GM19193 (cell line): ENCODE measurements around the gene TTC38.

Source experiments
- POLR2A ChIP-seq: IDR thresholded peaks from 4 replicates; pipeline ENCODE4 v1.6.1; 2011; ENCODE audit not compliant: insufficient read depth, insufficient read length; ENCODE audit errors: extremely low read depth

The TTC38 gene

DNA sequence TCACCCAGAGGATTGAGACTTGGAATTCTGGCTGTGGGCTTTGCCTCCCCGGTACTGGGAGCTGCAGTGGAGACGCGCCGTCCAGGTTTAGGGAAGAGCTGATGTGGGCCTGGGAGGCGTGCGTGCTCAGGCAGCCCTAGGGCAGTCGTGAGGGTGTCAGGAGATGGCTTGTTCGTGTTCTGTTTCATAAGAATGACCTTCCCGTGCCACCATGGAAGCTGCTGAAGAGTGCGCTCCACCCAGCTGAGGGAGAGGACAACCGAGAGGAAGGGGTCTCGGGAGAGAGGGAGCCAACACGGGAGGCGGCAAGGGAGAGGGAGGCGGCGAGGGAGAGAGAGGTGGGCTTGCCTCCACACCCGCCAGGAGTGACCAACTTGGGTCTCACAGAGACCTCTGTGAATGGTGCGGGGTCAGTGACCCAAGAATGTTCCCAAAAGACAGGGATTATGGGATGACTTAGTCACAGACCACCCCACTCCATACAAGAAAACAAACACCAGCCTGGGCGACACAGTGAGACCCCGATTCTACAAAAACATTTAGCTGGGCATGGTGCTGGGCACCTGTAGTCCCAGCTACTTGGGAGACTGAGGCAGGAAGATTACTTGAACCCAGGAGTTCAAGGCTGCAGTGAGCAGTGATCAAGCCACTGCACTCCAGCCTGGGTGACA lies 53.0 kb downstream of the TTC38 start:
- no peak for TF ChIP-seq POLR2A

DNA sequence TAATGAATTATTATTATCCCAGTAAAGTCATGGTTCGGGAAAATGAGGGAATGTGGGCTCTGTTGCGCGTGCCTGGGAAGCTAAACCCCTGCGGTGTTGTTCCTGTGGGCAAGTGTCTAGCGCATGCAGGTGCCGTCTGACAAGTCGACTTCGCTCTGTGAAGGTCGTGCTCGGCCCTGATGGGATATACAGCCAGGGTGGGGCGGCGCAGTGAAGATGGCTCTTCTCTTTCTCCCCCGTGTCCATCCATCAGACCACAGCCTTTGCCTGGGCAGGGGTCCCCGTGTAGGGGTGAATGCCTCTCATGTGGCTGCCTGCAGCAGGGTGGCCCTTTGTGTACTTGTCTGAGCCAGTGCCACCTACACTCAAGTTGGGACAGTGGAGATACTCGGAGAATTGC lies 54.9 kb downstream of the TTC38 start:
- TF ChIP-seq POLR2A = no peak

DNA sequence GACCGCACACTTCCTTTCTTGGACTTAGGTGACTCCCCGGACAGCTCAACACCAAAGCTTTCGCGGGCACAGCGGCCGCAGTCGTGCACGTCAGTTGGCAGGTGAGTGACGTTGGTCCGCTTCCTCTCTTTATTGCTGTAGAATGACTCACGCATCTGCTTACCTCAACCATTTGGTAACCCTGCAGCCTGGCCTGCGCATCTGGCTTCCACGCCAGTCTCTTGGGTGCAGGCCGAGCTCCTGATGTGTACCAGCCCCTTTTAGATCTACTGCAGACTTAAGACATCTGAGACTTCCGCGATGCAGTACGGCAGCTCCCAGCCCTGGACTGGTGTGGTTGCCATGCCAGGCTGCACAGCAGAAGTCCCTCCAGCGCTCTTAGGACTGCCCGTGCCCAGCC lies 55.4 kb downstream of the TTC38 start:
- TF ChIP-seq POLR2A = no peak

DNA sequence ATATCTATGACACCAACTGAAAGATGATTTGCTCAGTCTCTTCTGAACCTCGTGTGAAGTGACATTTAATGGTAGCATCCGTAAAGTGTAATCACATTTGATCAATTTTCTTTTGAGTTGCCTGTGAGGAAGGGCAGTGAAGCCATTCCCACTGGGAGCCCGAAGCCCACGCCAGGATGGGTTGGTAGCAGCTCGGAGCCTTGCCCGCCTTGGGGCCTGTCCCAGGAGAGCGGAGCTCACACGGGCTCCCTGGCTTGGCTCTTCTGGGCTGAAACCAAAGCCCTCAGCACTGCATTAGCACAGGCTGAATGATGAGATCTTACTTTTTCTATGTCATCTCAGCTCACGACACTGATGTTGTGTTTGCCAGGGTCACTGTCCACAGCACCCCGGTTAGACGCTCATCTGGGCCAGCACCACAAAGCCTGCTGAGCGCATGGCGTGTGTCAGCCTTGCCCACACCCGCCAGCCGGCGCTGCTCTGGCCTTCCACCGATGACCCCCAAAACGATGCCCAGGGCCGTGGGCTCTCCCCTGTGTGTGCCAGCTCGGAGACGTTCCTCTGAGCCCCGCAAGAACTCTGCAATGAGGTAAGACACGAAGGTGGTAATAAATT lies 58.4 kb downstream of the TTC38 start:
- TF ChIP-seq POLR2A = no peak

DNA sequence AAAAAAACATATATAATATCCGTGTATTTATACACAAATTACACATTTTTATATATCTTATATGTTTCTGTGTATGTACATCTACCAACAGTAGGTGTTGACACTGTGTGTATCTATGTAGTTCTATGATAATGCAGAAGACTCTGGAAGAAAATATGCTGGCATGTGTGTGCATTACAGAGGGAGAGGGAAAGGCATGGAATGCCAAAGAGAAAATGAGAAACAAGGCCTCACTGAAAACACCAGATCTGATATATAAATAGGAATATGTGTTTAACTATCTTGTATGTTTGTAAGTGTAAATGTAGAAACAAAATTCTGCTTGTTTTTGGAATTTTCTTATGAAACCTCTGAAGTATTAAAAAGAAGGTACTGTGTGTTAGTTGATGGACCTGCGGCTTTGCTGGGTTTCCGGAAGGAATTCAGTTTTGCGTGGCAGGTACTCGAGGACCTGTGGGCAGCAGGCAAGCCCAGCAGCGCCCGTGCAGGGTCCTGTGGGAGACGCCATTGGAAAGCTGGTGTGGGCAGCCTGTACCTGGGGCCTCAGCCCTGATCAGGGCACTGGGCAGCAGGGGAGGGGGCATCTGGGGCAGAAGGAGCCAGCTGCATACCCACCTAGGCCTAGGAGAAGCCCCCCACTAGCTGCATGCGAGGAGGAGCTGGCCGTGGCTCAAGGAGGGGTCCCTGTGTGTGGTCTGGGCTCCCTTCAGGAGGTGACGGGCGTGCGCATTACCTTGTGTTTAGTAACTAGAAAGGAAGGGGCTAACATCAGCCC lies 60.1 kb downstream of the TTC38 start:
- no peak for TF ChIP-seq POLR2A

DNA sequence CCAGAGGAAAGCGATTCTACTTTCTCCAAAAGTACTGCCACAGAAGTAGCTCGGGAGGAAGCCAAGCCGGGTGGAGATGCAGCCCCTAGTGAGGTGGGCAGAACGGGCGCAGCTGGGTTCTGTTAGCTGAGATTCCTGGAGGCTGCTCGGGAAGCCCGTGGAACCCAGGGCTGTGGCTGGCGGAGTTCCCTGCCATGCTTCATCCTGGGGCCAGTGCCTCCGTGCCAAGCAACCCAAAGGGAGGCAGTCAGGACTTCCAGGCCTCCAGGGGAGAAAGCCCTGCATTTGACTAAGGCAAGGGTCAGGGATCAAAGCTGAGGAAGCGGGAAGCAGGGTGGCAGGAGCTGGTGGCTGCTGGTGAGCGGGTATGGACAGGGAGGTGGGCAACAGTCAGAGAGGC lies 61.0 kb downstream of the TTC38 start:
- TF ChIP-seq POLR2A = no peak

DNA sequence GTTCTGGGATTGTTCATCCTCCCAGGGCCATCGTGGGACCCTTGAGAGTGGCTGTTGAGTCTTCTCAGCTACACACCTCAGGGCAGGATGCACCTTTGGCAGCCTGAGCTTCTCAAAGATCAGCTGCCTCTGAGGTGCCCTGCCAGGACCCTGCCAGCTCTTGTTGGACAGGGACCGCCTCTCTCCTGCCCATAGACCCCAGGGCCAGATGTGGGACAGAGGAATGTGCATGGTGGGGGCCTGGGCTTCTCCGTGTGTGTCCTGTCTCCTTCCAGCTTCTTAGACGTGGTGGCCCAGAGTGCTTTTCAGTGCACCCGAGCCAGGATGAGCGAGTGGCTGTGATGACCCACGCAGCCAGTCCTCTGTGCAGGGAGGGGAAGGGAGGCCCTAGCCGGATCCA lies 61.8 kb downstream of the TTC38 start:
- no peak for TF ChIP-seq POLR2A

DNA sequence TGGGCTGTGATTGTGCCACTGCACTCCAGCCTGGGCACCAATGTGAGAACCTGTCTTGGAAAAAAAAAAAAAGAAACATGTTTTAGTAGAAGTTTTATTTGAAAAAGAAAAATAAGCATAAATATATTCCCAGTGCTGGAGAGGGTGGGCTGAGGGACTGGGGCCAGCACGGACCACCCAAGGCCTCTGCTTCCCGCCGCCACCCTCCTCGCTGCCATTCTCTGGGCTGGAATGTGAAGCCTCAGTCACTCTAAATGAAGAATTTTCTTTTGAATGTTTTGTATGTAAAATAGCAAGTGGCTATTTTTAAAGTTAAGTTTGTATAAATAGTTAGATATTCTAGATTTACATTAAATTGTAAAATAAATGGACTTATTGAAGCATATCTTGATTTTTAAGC lies 62.6 kb downstream of the TTC38 start:
- no peak for TF ChIP-seq POLR2A

DNA sequence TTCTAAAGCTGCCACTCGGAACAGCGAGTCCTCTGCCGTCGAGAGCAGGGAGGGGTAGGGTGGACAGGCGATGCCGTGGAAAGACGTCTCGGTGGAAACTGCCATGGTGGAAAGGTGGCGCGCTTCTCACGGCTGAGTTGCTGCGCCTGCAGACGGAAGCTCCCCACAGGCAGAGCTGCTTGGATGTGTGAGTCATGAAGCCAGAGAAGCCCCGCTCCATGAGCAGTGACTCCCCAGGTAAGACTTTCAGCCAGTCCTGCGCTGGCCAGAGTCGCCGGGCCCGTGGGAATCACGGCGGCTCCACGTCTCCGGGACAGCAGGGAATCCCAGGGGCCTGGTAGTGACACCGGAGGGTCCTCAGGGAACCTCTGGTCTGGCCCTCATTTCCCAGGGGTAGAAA lies 63.7 kb downstream of the TTC38 start:
- no peak for TF ChIP-seq POLR2A

DNA sequence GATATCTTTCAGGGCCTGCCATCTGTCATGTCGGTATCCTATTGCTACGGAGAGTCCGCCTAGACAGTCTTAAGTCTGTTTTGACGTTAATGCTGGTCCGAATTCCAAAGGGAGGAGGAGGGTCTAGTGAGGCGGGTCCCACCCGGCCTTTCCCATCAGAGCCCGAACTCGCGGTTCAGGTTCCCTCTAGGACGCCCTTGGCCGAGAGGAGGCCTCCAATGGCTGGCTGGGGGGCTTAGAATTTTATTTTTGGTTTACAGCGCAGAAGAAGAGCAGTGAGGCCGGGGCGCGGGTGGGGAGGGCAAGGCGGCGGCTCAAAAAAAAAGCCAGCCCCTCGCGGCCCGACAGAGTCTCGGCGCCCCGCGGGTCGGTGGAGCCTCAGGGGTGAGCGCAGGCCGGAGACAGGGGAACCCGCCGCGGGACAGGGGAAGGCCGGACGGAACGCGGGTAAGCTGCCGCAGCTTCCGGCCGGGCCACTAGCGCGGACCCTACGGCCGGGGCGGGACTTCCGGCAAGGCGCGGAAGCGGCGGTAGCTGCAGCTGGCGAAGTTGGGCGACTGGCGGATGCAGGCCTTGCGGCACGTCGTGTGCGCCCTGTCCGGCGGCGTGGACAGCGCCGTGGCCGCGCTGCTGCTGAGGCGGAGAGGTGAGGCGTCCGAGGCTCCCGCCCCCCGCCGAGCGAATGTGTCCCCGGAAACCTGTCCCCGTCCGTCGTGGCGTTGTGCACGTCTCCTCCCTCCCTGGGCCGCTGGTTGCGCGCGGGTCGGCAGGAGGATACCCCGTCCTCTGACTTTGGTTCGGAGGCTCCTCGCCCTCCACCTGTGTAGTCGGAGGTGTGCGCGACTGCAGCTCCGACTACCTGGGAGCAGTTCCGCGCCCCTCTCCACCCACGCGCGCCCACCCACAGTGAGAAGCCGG lies 67.7 kb downstream of the TTC38 start, which contains the start of gene TRMU:
TSS of gene TRMU (plus strand) at position 514 of the 918 bp plus-strand sequence. CDS start at position 565, 51 bp downstream.
- TF ChIP-seq POLR2A = peak; percentile 85

DNA sequence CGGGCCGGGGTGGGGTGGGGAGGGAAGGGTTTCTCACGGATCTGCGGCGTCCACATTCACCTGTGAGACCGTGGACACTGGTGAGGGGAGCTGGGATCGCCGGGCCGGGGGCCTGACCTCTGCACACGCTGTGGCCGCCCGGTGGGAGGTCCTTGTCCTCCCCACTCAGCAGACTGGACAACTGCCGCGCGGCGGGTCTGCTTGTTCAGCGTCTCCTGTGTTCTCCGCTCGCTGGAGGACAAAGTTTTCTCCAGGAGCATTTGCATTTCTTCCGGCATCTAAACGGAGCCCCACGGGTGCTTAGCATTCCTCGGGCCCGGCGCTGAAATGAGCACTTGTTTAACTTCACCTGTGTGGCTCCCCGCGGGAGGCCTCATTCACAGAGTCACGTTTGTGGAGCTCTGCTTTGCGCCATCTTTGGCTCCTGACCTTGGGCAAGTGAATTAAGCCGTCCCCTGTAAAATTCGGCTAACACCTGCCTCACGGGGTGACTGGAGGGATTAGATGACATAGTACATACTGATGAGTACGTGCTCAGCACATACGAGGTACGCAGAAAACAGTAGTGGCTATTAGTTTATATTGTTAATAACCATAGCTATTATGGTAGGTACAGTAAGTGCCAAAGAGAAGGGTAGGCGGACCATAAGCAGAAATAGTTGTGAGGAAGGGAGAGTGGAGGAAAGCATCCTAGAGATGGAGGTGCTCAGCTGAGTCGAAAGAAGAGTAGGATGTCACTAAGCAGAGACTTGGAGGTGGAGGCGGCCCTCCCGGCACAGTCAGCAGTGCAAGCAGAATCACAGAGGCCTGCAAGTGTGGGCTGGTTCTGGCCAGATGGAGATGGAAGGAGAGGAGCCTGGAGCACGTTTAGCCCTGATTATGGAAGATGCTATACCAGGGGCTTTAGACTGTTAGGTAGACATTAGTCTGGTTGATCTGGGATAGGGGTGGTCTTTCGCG lies 68.6 kb downstream of the TTC38 start:
- no peak for TF ChIP-seq POLR2A

DNA sequence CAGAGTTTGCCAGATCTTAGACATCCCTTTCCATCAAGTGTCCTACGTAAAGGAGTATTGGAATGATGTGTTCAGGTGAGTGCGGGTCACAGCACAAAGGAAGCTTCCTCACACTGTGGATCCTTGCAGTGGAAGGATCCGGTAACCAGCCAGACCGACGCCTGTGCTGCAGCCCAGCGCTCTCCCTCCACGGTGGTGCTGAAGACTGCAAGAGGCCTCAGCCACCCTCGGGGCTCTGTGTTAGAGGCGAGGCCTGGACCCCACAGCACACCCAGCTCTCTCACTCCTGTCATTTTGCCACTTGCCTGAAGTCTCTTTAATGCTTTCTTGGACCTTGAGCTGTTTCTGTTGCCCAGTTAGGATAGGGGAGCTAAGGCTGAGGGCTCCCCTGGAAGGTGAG lies 70.1 kb downstream of the TTC38 start:
- no peak for TF ChIP-seq POLR2A

DNA sequence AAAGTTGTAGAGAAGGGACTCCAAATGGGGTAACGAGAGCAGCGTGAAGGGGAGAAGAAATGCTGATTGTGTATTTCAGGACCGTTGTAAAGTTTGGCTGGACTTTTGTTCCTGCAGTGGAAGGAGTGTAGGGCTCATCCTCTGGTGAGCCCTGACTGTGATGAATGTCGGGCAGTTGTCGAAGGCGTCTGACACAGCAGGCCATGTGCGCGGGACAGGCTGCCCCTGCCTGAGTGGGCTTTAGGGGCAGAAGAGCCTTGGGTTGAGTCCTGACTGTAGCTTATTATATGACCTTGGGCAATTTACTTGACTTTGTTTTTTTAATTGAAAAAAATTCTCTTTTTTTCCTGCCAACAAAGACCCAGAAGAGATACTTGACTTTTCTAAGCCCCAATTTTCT lies 70.8 kb downstream of the TTC38 start:
- TF ChIP-seq POLR2A = no peak

DNA sequence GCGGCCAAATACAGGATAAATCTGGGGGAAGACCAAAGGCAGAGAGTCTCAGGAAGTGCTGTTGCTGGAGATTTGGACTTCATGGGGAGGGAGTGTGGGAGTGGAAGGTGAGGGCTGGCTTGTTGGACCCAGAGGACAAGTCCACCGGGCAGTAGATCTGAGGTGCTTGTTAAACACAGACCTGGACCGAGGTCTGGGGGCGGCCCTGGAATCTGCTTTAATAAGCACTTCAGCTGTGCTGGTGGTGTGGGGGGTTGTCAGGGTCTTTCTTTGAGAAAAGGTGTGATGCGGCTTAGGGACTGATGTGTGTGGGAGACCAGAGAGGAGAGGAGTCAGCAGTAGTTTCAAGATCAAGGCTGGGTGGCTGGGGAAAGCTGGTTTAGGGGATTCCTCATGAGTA lies 72.1 kb downstream of the TTC38 start:
- TF ChIP-seq POLR2A = no peak

DNA sequence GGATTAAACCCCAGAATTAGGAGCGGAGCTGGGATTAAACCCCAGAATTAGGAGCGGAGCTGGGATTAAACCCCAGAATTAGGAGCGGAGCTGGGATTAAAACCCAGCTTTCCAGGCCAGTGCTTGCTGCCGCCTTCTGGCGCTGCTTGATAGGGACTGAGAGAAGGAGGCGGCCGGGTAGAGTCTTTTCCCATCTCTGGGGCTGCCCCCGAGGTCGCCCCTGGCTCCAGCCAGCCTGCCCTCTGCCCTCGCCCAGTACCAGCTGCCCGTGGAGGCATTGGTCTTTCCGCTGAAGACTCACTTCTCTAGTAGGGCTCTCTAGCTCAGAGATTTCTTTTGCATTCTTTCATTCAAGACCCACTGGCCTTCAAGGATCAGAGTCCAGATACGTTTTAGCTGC lies 72.9 kb downstream of the TTC38 start:
- TF ChIP-seq POLR2A = no peak
